MM.1S (cell line): ENCODE results near the gene APBA1.

ENCODE experiments used
- CTCF ChIP-seq: fragments of 300-600 bp; sonication (generic); IDR thresholded peaks from 2 replicates; pipeline ENCODE4 v1.5.1; 2016; ENCODE audit warnings: antibody characterized with exemption, low read length, mixed read lengths
- EZH2 ChIP-seq: fragments of 300-600 bp; sonication (generic); optimal IDR thresholded peaks from 2 replicates; pipeline ENCODE3; 2017; ENCODE audit warnings: low read depth, mild to moderate bottlenecking, antibody characterized with exemption, low read length, mixed read lengths
- EZH2phosphoT487 ChIP-seq: fragments of 300-600 bp; sonication (generic); IDR thresholded peaks from 2 replicates; pipeline ENCODE4 v1.6.1; 2018; ENCODE audit warnings: antibody characterized with exemption, low read length

DNA sequence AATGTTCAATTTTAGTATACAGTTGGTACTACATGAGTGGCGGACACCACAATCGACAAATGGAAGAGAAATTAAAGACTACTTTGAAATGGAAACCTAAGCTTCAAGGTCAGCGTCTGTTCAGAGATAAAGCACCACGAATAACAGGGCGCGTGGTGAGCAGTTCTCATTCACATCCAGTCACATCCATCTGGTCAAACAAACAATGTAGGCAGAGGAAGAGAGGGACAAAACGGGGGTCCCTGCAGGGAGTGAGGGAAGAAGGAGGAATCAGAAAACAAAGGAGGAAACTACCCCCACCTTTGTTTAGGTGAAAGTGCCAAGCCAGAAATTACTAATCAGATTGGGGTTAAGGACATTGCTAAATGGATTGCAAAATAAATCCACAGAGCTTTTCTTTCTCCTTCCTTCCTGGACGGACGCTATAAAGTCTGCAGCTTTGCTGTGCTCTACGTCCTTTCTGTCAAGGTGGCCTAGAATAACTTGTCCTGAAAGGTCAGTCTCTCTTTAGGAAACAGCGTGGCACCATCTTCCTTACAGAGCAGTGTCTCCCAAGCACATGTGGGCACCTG is 208.6 kb downstream of the APBA1 start:
- TF ChIP-seq CTCF (no peak), EZH2 (no peak), EZH2phosphoT487 (no peak)
